Kidney (tissue), 14 donors: ENCODE data around the gene PACSIN3. TPM values are rescaled to one million over a fixed set of nuclear protein-coding genes. Genes with fewer than 3 reads are reported as not detected.

Experiments
- DNase-seq, 5 donors: peaks; one replicate each; pipeline ENCODE4 v3.0.0-alpha.2; 2013 to 2020
- FAIRE-seq: peaks from 2 replicates; lab custom pipeline; 2012; peaks lifted over from hg19 to GRCh38; lab: Jason Lieb, UNC
- H3K27ac ChIP-seq, 2 donors: one replicate each; pipeline ENCODE4 v1.7.0; 2013; ENCODE audit warnings: low read depth in 2 of 2, low read length in 2 of 2, inconsistent platforms in 1 of 2
- H3K27me3 ChIP-seq: one replicate; pipeline ENCODE4 v1.7.1; 2013; ENCODE audit warnings: low read length, inconsistent platforms; ENCODE audit not compliant: control insufficient read depth, insufficient read depth
- H3K36me3 ChIP-seq, 3 donors: one replicate each; pipeline versions ENCODE4 v1.7.0 to v1.7.1; 2013; ENCODE audit warnings: low read length in 3 of 3, control low read depth in 1 of 3, inconsistent platforms in 1 of 3; ENCODE audit not compliant: insufficient read depth in 3 of 3, control insufficient read depth in 2 of 3
- H3K4me1 ChIP-seq, 3 donors: one replicate each; pipeline versions ENCODE4 v1.7.0 to v1.7.1; 2013; ENCODE audit warnings: low read length in 3 of 3, inconsistent platforms in 1 of 3, low read depth in 1 of 3; ENCODE audit not compliant: control insufficient read depth in 2 of 3, insufficient read depth in 2 of 3
- H3K4me3 ChIP-seq, 3 donors: one replicate each; pipeline versions ENCODE4 v1.7.0 to v1.8.1; 2013; ENCODE audit warnings: low read length in 3 of 3, control low read depth in 1 of 3, inconsistent platforms in 1 of 3
- H3K9ac ChIP-seq, 3 donors: one replicate each; pipeline versions ENCODE4 v1.7.0 to v1.7.1; 2013; ENCODE audit warnings: low read length in 3 of 3, control low read depth in 1 of 3, inconsistent platforms in 1 of 3
- H3K9me3 ChIP-seq, 3 donors: one replicate each; pipeline versions ENCODE4 v1.7.0 to v1.7.1; 2013; ENCODE audit warnings: low read length in 3 of 3, control low read depth in 1 of 3, inconsistent platforms in 1 of 3; ENCODE audit not compliant: control insufficient read depth in 2 of 3, insufficient read depth in 1 of 3
- CTCF ChIP-seq: IDR thresholded peaks from 3 replicates; pipeline ENCODE4 v1.5.1; 2012; ENCODE audit warnings: mild to moderate bottlenecking, moderate library complexity, borderline replicate concordance; ENCODE audit not compliant: insufficient read depth; ENCODE audit errors: extremely low read depth
- intact Hi-C: fragments of 100-400 bp; cut with DNase I; formaldehyde crosslinking; loops from one replicate; pipeline ENCODE4 v1.11.1; 2022
- microRNA-seq: library from miRNA; unstranded; fragments of <30 nt; microRNA quantifications from one replicate; pipeline ENCODE4 v1.2.0, GENCODE V29; 2020
- polyA plus RNA-seq: library from polyadenylated mRNA; stranded (reverse); fragments of 350-450 nt; fragmentation: Illumina TruSeq; extraction: RNeasy Lipid Tissue Mini Kit (QIAGEN cat#74804); gene quantifications from one replicate; pipeline ENCODE4 v1.2.3, GENCODE V29; 2014; ENCODE audit warnings: low read depth, low replicate concordance; ENCODE audit not compliant: insufficient read depth
- total RNA-seq: library from RNA; stranded (reverse); fragmentation: NEBNext Ultra II Directional; extraction: Animal tissue kit (Norgen Biotek cat#: 25700); gene quantifications from one replicate; pipeline ENCODE4 v1.2.1, GENCODE V29; 2021
- donor health status: control.
- donor health status: control.
- donor health status: control.
- donor health status: control.
- donor health status: control.
- donor health status: DM: yes; HTN: yes; CAD: no.
- donor health status: Normal renal cell carcinoma (clear cell type).

PACSIN3 gene
- total and polyA plus RNA-seq, 2 donors from 2014 or later, result 15.1 to 28.5 TPM

GRCh38 chr11:47132490-47132889, 53.7 kb downstream of the PACSIN3 start:
- FAIRE-seq, result no peak
- intact Hi-C loops, result no loop called here
- no peak for DNase-seq
- peaks cover 0 to 1% (median 0%) of the 10 kb centered on the region in 3 donors for H3K36me3 ChIP-seq
- H3K4me3 ChIP-seq, result no peak overlapping the region
- H3K27ac ChIP-seq, result no peak overlapping the region
- no peak overlapping the region for H3K9ac ChIP-seq
- no peak for TF ChIP-seq CTCF
- H3K9me3 ChIP-seq, result no peaks in the 10 kb centered on the region
- no peaks in the 10 kb centered on the region for H3K27me3 ChIP-seq
- peaks cover 0 to 2% (median 0%) of the 10 kb centered on the region in 3 donors for H3K4me1 ChIP-seq

GRCh38 chr11:47131136-47131535, 55.1 kb downstream of the PACSIN3 start:
- H3K9me3 ChIP-seq, result no peaks in the 10 kb centered on the region
- no peak for TF ChIP-seq CTCF
- intact Hi-C loops, result no loop called here
- H3K27me3 ChIP-seq, result no peaks in the 10 kb centered on the region
- no peaks in the 10 kb centered on the region for H3K36me3 ChIP-seq
- H3K4me1 ChIP-seq, result peaks cover 0 to 2% (median 0%) of the 10 kb centered on the region in 3 donors
- no peak overlapping the region for H3K9ac ChIP-seq
- H3K4me3 ChIP-seq, result no peak overlapping the region
- no peak for DNase-seq
- FAIRE-seq, result no peak
- no peak overlapping the region for H3K27ac ChIP-seq

- H3K27me3 ChIP-seq, result no peaks in the 10 kb centered on the region
- no peak overlapping the region for H3K27ac ChIP-seq
- no peak for TF ChIP-seq CTCF
- intact Hi-C loops, result no loop called here
- H3K36me3 ChIP-seq, result no peaks in the 10 kb centered on the region
- H3K4me3 ChIP-seq, result no peak overlapping the region
- H3K9ac ChIP-seq, result no peak overlapping the region
- no peaks in the 10 kb centered on the region for H3K9me3 ChIP-seq
- FAIRE-seq (no peak), DNase-seq (peak in 3 of 5 donors; percentile 26 to 40 (median 32))
- H3K4me1 ChIP-seq, result peaks cover 0 to 2% (median 0%) of the 10 kb centered on the region in 3 donors
Observed at GRCh38 chr11:47130543-47130942, 55.7 kb downstream of the PACSIN3 start.

Small RNA genes lying within 50 kb of the gene (microRNA-seq; reads per million reads assigned to microRNA genes)
- not detected for gene MIR6745

Other genes with a start within 250 kb of the PACSIN3 start
- gene CSTPP1, start 249.7 kb downstream of the PACSIN3 start, total RNA-seq, result 37.4 TPM
- 50.3 TPM for gene CSTPP1, start 249.7 kb downstream of the PACSIN3 start, polyA plus RNA-seq
- 87.5 TPM for gene ARFGAP2, start 9.6 kb downstream of the PACSIN3 start, total RNA-seq
- gene ARFGAP2, start 9.6 kb downstream of the PACSIN3 start, polyA plus RNA-seq, result 59.3 TPM
- gene DDB2, start 28.5 kb upstream of the PACSIN3 start, total RNA-seq, result 29.0 TPM
- 14.9 TPM for gene DDB2, start 28.5 kb upstream of the PACSIN3 start, polyA plus RNA-seq
- 45.1 TPM for gene ACP2, start 62.4 kb upstream of the PACSIN3 start, total RNA-seq
- gene ACP2, start 62.4 kb upstream of the PACSIN3 start, polyA plus RNA-seq, result 72.7 TPM
- 27.9 TPM for gene NR1H3, start 71.6 kb upstream of the PACSIN3 start, total RNA-seq
- gene NR1H3, start 71.6 kb upstream of the PACSIN3 start, polyA plus RNA-seq, result 73.8 TPM
- gene MADD, start 83.7 kb upstream of the PACSIN3 start, total RNA-seq, result 39.2 TPM
- gene MADD, start 83.7 kb upstream of the PACSIN3 start, polyA plus RNA-seq, result 19.0 TPM
- gene MYBPC3, start 166.3 kb upstream of the PACSIN3 start, total RNA-seq, result 0.19 TPM
- 0.52 TPM for gene MYBPC3, start 166.3 kb upstream of the PACSIN3 start, polyA plus RNA-seq
- gene SPI1, start 192.1 kb upstream of the PACSIN3 start, total RNA-seq, result 39.8 TPM
- 7.3 TPM for gene SPI1, start 192.1 kb upstream of the PACSIN3 start, polyA plus RNA-seq
- gene SLC39A13, start 222.2 kb upstream of the PACSIN3 start, total RNA-seq, result 80.6 TPM
- gene SLC39A13, start 222.2 kb upstream of the PACSIN3 start, polyA plus RNA-seq, result 93.2 TPM
- gene PSMC3, start 240.0 kb upstream of the PACSIN3 start, total RNA-seq, result 103 TPM
- gene PSMC3, start 240.0 kb upstream of the PACSIN3 start, polyA plus RNA-seq, result 171 TPM